ENCODE measurements around the gene COMP.

GRCh38 chr19:18788529-18789421 is 2.3 kb downstream of the COMP start:
- TF ChIP-seq CTCF (IDR thresholded peaks at IDR 0.05) (no peak), POLR2A (IDR thresholded peaks at IDR 0.05) (no peak)

Data from esophagus squamous epithelium (tissue), 4 donors.